ENCODE measurements around the gene DYRK3.
A peak's percentile ranks its signal among the peaks of the same experiment; 100 is the strongest.

The DYRK3 gene

GRCh38 chr1:206661161-206661820 is 26.0 kb downstream of the DYRK3 start:
- DNase-seq, result no peak

GRCh38 chr1:206662396-206663092 is 27.2 kb downstream of the DYRK3 start:
- no peak for DNase-seq

- no peak for DNase-seq
These were observed 28.0 kb downstream of the DYRK3 start for GRCh38 chr1:206663362-206663761.

- peak; percentile 22 to 72 (median 56) for DNase-seq
These were observed 28.7 kb downstream of the DYRK3 start for GRCh38 chr1:206663832-206664652.

GRCh38 chr1:206664740-206665139 is 29.4 kb downstream of the DYRK3 start:
- no peak for DNase-seq

- no peak for DNase-seq
These were observed 30.8 kb downstream of the DYRK3 start for GRCh38 chr1:206666031-206666561.

GRCh38 chr1:206666954-206667665 is 31.8 kb downstream of the DYRK3 start:
- DNase-seq, result no peak

GRCh38 chr1:206668351-206668750 is 33.0 kb downstream of the DYRK3 start:
- no peak for DNase-seq

GRCh38 chr1:206668874-206669410 is 33.6 kb downstream of the DYRK3 start:
- no peak for DNase-seq

- DNase-seq, result no peak
These were observed 36.8 kb downstream of the DYRK3 start for GRCh38 chr1:206672011-206672688.

- DNase-seq, result no peak
These were observed 37.8 kb downstream of the DYRK3 start for GRCh38 chr1:206672844-206673758.

GRCh38 chr1:206674236-206674635 is 38.9 kb downstream of the DYRK3 start:
- no peak for DNase-seq

GRCh38 chr1:206674745-206675175 is 39.4 kb downstream of the DYRK3 start:
- DNase-seq, result no peak

- DNase-seq, result no peak
These were observed 41.2 kb downstream of the DYRK3 start for GRCh38 chr1:206676499-206676898.

- peak in 1 of 5 donors; percentile 29 for DNase-seq
These were observed 43.2 kb downstream of the DYRK3 start for GRCh38 chr1:206678490-206678889.

- DNase-seq, result peak in 1 of 5 donors; percentile 37
These were observed 44.4 kb downstream of the DYRK3 start for GRCh38 chr1:206679738-206680211.

GRCh38 chr1:206680279-206680678 is 44.9 kb downstream of the DYRK3 start:
- no peak for DNase-seq

GRCh38 chr1:206681359-206681758 is 46.0 kb downstream of the DYRK3 start:
- DNase-seq, result no peak

- no peak for DNase-seq
These were observed 46.8 kb downstream of the DYRK3 start for GRCh38 chr1:206682111-206682510.

GRCh38 chr1:206683313-206683712 is 48.0 kb downstream of the DYRK3 start:
- no peak for DNase-seq

Measured in T-helper 1 cell (primary cell).